Osteocyte (in vitro differentiated cells): Measurements from ENCODE around the gene CD22. TPM values are rescaled to one million over a fixed set of nuclear protein-coding genes. Genes with fewer than 3 reads are reported as not detected.

Experiments
- DNase-seq: peaks from one replicate; pipeline ENCODE4 v3.0.0; 2021; ENCODE audit warnings: mixed read lengths; ENCODE audit not compliant: unreplicated experiment; ENCODE audit errors: extremely low spot score
- H3K27ac Mint-ChIP-seq: one replicate; pipeline ENCODE4 v1.8.0; 2021; ENCODE audit warnings: mild to moderate bottlenecking, mixed read lengths; ENCODE audit not compliant: unreplicated experiment
- H3K27me3 Mint-ChIP-seq: one replicate; pipeline ENCODE4 v1.8.0; 2021; ENCODE audit warnings: mixed read lengths; ENCODE audit not compliant: unreplicated experiment
- H3K36me3 Mint-ChIP-seq: one replicate; pipeline ENCODE4 v1.8.0; 2021; ENCODE audit warnings: mixed read lengths; ENCODE audit not compliant: unreplicated experiment
- H3K4me1 Mint-ChIP-seq: one replicate; pipeline ENCODE4 v1.8.0; 2021; ENCODE audit warnings: mixed read lengths; ENCODE audit not compliant: unreplicated experiment
- H3K4me3 Mint-ChIP-seq: one replicate; pipeline ENCODE4 v1.8.0; 2021; ENCODE audit warnings: mild to moderate bottlenecking, moderate library complexity, mixed read lengths; ENCODE audit not compliant: unreplicated experiment
- H3K9me3 Mint-ChIP-seq: one replicate; pipeline ENCODE4 v1.8.0; 2021; ENCODE audit warnings: mixed read lengths; ENCODE audit not compliant: unreplicated experiment
- total RNA-seq: library from RNA; stranded (reverse); gene quantifications from 2 replicates; pipeline ENCODE4 v1.2.1, GENCODE V29; 2021
- TF ChIP-seq, protein P1 (sequence below): fragments of 200-600 bp; sonication (generic); IDR thresholded peaks from 2 replicates; pipeline ENCODE4 v1.5.0; 2021; ENCODE audit warnings: antibody characterized with exemption, mild to moderate bottlenecking, moderate library complexity

Gene CD22
- total RNA-seq, 1 donor from 2014 or later: not detected

DNA sequence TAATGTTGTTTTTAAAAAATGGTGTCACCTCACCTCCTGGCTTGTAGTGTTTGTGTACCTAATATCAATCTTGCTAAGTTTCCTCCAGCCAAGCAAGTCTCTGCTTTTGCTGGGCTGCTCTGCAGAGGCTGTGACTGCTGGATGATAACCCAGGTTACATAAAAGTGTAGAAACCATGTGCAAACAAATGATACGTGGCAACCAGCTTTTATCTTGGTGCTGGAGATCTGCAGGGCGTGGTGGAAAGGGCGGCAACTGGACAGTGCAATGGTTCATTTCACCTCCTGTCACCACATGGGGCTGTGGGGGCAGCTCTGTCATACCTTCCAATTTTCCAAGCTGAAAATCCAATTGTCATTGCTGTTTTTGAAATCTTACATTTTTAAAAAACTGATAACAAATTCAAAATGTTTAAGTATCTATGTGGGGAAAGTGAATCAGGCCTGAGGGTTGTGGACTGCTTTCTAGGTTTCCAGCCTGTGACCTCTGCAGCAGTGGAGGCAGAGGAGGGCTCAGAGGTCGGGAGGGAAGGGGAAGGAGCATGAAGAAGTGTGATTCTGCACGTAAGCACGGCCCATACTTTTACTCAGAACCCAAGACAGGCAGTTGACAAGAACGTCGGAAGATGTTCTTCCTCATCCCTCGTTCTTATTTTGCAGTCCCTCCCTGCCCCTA is 51.6 kb downstream of the CD22 start:
- Mint-ChIP-seq H3K9me3 (no peaks in the 10 kb centered on the region), H3K36me3 (no peaks in the 10 kb centered on the region), H3K27ac (no peak overlapping the region), H3K27me3 (no peaks in the 10 kb centered on the region), H3K4me1 (no peaks in the 10 kb centered on the region), H3K4me3 (no peak overlapping the region)
- peak; percentile 56 for DNase-seq
- TF ChIP-seq, protein P1, sequence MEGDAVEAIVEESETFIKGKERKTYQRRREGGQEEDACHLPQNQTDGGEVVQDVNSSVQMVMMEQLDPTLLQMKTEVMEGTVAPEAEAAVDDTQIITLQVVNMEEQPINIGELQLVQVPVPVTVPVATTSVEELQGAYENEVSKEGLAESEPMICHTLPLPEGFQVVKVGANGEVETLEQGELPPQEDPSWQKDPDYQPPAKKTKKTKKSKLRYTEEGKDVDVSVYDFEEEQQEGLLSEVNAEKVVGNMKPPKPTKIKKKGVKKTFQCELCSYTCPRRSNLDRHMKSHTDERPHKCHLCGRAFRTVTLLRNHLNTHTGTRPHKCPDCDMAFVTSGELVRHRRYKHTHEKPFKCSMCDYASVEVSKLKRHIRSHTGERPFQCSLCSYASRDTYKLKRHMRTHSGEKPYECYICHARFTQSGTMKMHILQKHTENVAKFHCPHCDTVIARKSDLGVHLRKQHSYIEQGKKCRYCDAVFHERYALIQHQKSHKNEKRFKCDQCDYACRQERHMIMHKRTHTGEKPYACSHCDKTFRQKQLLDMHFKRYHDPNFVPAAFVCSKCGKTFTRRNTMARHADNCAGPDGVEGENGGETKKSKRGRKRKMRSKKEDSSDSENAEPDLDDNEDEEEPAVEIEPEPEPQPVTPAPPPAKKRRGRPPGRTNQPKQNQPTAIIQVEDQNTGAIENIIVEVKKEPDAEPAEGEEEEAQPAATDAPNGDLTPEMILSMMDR: no peak

DNA sequence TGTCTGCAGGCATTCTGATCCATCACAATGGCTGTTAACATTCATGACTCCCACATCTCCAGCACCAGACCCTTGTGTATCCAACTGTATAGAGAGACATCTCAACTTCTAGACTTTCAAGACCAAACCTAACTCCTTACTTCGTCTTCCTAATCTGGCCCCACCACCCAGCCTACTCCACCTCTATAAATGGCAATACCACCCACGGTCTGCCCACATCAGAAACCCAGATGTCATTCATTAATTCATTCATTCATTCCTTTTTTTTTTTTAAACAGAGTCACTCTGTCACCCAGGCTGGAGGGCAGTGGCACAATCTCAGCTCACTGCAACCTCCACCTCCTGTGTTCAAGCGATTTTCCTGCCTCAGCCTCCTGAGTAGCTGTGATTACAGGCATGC is 52.3 kb downstream of the CD22 start:
- Mint-ChIP-seq H3K9me3 (peaks cover 1% of the 10 kb centered on the region), H3K4me3 (no peak overlapping the region), H3K27ac (no peak overlapping the region), H3K36me3 (no peaks in the 10 kb centered on the region), H3K4me1 (no peaks in the 10 kb centered on the region), H3K27me3 (no peaks in the 10 kb centered on the region)
- TF ChIP-seq, protein P1: no peak
- peak; percentile 49 for DNase-seq

DNA sequence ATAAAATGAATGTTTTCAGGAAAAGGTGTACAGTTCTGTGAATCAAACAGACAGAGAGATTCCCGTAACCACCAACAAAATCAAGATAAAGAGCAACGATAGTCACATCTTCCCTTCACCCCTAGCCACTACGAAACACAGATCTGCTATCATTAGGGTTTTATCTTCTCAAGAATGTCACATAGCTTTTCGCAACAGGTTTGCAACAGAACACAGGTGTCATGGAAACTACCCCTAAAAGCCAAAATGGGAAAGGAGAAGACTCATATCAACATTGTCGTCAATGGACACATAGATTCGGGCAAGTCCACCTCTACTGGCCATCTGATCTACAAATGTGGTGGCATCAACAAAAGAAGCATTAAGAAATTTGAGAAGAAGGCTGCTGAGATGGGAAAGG is 52.9 kb downstream of the CD22 start:
- H3K9me3 Mint-ChIP-seq: peaks cover 7% of the 10 kb centered on the region
- H3K36me3 Mint-ChIP-seq: no peaks in the 10 kb centered on the region
- H3K27me3 Mint-ChIP-seq: no peaks in the 10 kb centered on the region

DNA sequence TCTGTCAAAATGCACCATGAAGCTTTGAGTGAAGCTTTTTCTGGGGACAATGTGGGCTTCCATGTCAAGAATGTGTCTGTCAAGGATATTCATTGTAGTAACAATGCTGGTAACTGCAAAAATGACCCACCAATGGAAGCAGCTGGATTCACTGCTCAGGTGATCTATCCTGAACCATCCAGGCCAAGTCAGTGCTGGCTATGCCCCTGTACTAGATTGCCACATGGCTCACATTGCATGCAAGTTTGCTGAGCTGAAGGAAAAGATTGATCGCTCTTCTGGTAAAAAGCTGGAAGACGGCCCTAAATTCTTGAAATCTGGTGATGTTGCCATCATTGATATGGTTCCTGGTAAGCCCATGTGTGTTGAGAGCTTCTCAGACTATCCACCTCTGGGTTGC is 54.5 kb downstream of the CD22 start:
- no peak overlapping the region for H3K27ac Mint-ChIP-seq
- H3K27me3 Mint-ChIP-seq: no peaks in the 10 kb centered on the region
- no peak overlapping the region for H3K4me3 Mint-ChIP-seq
- no peaks in the 10 kb centered on the region for H3K4me1 Mint-ChIP-seq
- H3K9me3 Mint-ChIP-seq: peaks cover 11% of the 10 kb centered on the region
- no peaks in the 10 kb centered on the region for H3K36me3 Mint-ChIP-seq
- TF ChIP-seq, protein P1: no peak
- DNase-seq: peak; percentile 25

More for the DNA sequence above, 52.9 kb downstream of the CD22 start:
- DNase-seq: no peak
- H3K4me1 Mint-ChIP-seq: no peaks in the 10 kb centered on the region
- no peak overlapping the region for H3K4me3 Mint-ChIP-seq
- no peak overlapping the region for H3K27ac Mint-ChIP-seq
- TF ChIP-seq, protein P1: no peak

DNA sequence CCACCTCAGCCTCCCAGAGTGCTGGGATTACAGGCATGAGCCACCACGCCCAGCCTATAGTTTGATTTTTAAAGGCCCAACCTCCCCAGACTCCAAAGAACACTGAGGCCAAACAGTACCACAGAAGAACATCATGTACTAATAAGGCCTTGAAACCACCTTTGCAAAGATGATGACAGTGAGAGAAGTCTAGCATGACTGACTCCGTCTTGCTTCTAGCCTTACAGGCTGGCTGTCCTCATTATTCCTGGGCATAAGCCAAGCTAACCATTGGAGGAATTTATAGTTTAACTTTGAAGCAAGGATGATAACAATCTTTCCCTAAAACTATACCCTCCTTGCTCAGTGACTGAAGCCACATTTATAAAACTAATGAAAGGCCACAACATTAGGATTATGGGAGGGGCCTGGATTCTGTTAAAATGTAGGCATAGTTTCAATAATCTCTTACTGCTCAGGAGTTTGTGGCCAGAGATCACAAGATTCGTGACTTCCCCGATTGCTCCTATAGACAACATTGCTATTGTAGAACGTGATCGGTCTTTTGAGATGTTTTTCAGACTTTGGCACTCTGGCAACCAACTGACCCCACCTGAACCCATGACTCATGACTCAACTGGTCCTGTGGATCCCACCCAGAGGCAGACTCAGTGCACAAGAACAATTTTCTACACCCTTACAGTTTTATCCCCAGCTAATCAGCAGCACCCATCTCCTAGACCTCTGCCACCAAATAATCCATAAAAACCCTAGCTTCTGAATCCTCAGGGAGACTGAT is 59.5 kb downstream of the CD22 start:
- no peaks in the 10 kb centered on the region for H3K4me1 Mint-ChIP-seq
- peaks cover 11% of the 10 kb centered on the region for H3K9me3 Mint-ChIP-seq
- H3K4me3 Mint-ChIP-seq: no peak overlapping the region
- H3K27me3 Mint-ChIP-seq: no peaks in the 10 kb centered on the region
- TF ChIP-seq, protein P1: no peak
- H3K27ac Mint-ChIP-seq: no peak overlapping the region
- H3K36me3 Mint-ChIP-seq: no peaks in the 10 kb centered on the region
- peak; percentile 6 for DNase-seq
